Trophoblast cell (in vitro differentiated cells and primary cell): Measurements from ENCODE around the gene PRKAR1B.

Experiments used
- DNase-seq, 2 donors: peaks; one replicate each; pipeline ENCODE4 v3.0.0-alpha.2; 2016
- H2AFZ ChIP-seq: 2 replicates; pipeline ENCODE4 v1.6.1; 2013; ENCODE audit warnings: low read length, moderate library complexity, mild to moderate bottlenecking; ENCODE audit not compliant: insufficient read depth, poor library complexity
- H2AK5ac ChIP-seq: 2 replicates; pipeline ENCODE4 v1.6.1; 2013; ENCODE audit warnings: mild to moderate bottlenecking, low read length
- H2BK120ac ChIP-seq: 2 replicates; pipeline ENCODE4 v1.6.1; 2013; ENCODE audit warnings: low read length, mild to moderate bottlenecking, moderate library complexity; ENCODE audit not compliant: insufficient read depth, poor library complexity
- H2BK12ac ChIP-seq: 2 replicates; pipeline ENCODE4 v1.6.1; 2013; ENCODE audit warnings: mild to moderate bottlenecking, low read length, moderate library complexity
- H2BK5ac ChIP-seq: 2 replicates; pipeline ENCODE4 v1.6.1; 2013; ENCODE audit warnings: low read length, low read depth, moderate library complexity, mild to moderate bottlenecking; ENCODE audit not compliant: poor library complexity
- H3K14ac ChIP-seq: 2 replicates; pipeline ENCODE4 v1.6.1; 2013; ENCODE audit warnings: mild to moderate bottlenecking, low read length
- H3K18ac ChIP-seq: 2 replicates; pipeline ENCODE4 v1.6.1; 2013; ENCODE audit warnings: mild to moderate bottlenecking, low read length
- H3K23ac ChIP-seq: 2 replicates; pipeline ENCODE4 v1.6.1; 2013; ENCODE audit warnings: low read length
- H3K27ac ChIP-seq: 2 replicates; pipeline ENCODE4 v1.5.1; 2013; ENCODE audit warnings: low read depth, mild to moderate bottlenecking, inconsistent platforms, low read length, moderate library complexity
- H3K27me3 ChIP-seq: 2 replicates; pipeline ENCODE4 v1.6.1; 2013; ENCODE audit warnings: inconsistent platforms, mild to moderate bottlenecking, low read length, moderate library complexity; ENCODE audit not compliant: insufficient read depth
- H3K36me3 ChIP-seq, 2 experiments: 1 replicate in 1 of 2; 2 replicates in 1 of 2; pipeline ENCODE4 v1.6.1; 2013; ENCODE audit warnings: low read length in 2 of 2, mild to moderate bottlenecking in 2 of 2, moderate library complexity in 1 of 2; ENCODE audit not compliant: insufficient read depth in 2 of 2, control insufficient read depth in 1 of 2
- H3K4ac ChIP-seq: 2 replicates; pipeline ENCODE4 v1.6.1; 2013; ENCODE audit warnings: low read depth, mild to moderate bottlenecking, low read length, moderate library complexity
- H3K4me1 ChIP-seq, 2 experiments: 1 replicate in 1 of 2; 2 replicates in 1 of 2; pipeline ENCODE4 v1.6.1; 2013; ENCODE audit warnings: low read length in 2 of 2, mild to moderate bottlenecking in 2 of 2, moderate library complexity in 1 of 2; ENCODE audit not compliant: insufficient read depth in 2 of 2, control insufficient read depth in 1 of 2
- H3K4me2 ChIP-seq: 2 replicates; pipeline ENCODE4 v1.6.1; 2013; ENCODE audit warnings: inconsistent platforms, mild to moderate bottlenecking, low read length, moderate library complexity
- H3K4me3 ChIP-seq: 2 replicates; pipeline ENCODE4 v1.5.1; 2013; ENCODE audit warnings: mild to moderate bottlenecking, low read depth, low read length, inconsistent platforms
- H3K79me1 ChIP-seq: one replicate; pipeline ENCODE4 v1.6.1; 2013; ENCODE audit warnings: low read length
- H3K79me2 ChIP-seq: 2 replicates; pipeline ENCODE4 v1.6.1; 2013; ENCODE audit warnings: low read length, mild to moderate bottlenecking; ENCODE audit not compliant: control insufficient read depth, insufficient read depth, poor library complexity
- H3K9ac ChIP-seq: 2 replicates; pipeline ENCODE4 v1.6.1; 2013; ENCODE audit warnings: mild to moderate bottlenecking, low read length
- H3K9me3 ChIP-seq: 2 replicates; pipeline ENCODE4 v1.6.1; 2013; ENCODE audit warnings: low read depth, mild to moderate bottlenecking, control low read depth, inconsistent platforms, low read length; ENCODE audit not compliant: insufficient read depth
- H4K12ac ChIP-seq: 2 replicates; pipeline ENCODE4 v1.6.1; 2013; ENCODE audit warnings: low read depth, mild to moderate bottlenecking, low read length, moderate library complexity
- H4K8ac ChIP-seq: 2 replicates; pipeline ENCODE4 v1.6.1; 2013; ENCODE audit warnings: low read depth, mild to moderate bottlenecking, low read length, moderate library complexity
- H4K91ac ChIP-seq: one replicate; pipeline ENCODE4 v1.6.1; 2013; ENCODE audit warnings: low read depth, mild to moderate bottlenecking, low read length, moderate library complexity
- WGBS: extraction: QIAGEN DNeasy Blood & Tissue Kit; methylation state at CpG from one replicate; pipeline ENCODE4 v1.1.7; 2013; ENCODE audit warnings: missing lambda C conversion rate; ENCODE audit not compliant: insufficient read length, insufficient coverage; ENCODE audit errors: extremely low coverage; 5-methylcytosine and 5-hydroxymethylcytosine counted together

Gene PRKAR1B

GRCh38 chr7:731440-732085 is 4.5 kb upstream of the PRKAR1B start:
- Histone ChIP-seq H3K27me3 (no peaks in the 10 kb centered on the region), H3K36me3 (peaks cover 25 to 27% of the 10 kb centered on the region in 2 experiments), H2AFZ (no peak overlapping the region), H3K18ac (no peak overlapping the region), H4K91ac (no peak overlapping the region), H3K27ac (no peak overlapping the region), H2BK5ac (no peak overlapping the region), H3K9ac (no peak overlapping the region), H3K4me2 (no peak overlapping the region), H3K23ac (no peak overlapping the region), H4K12ac (no peak overlapping the region), H3K4me1 (peaks cover 0 to 7% of the 10 kb centered on the region in 2 experiments), H2BK12ac (no peak overlapping the region), H2BK120ac (no peak overlapping the region), H2AK5ac (no peak overlapping the region), H4K8ac (no peak overlapping the region), H3K4me3 (no peak overlapping the region), H3K14ac (no peak overlapping the region), H3K9me3 (peaks cover 7% of the 10 kb centered on the region), H3K4ac (no peak overlapping the region), H3K79me1 (no peaks in the 10 kb centered on the region), H3K79me2 (peaks cover 4% of the 10 kb centered on the region)
- no CpG with 5 or more reads among the region's 17 CpGs for WGBS
- DNase-seq, result no peak

DNA sequence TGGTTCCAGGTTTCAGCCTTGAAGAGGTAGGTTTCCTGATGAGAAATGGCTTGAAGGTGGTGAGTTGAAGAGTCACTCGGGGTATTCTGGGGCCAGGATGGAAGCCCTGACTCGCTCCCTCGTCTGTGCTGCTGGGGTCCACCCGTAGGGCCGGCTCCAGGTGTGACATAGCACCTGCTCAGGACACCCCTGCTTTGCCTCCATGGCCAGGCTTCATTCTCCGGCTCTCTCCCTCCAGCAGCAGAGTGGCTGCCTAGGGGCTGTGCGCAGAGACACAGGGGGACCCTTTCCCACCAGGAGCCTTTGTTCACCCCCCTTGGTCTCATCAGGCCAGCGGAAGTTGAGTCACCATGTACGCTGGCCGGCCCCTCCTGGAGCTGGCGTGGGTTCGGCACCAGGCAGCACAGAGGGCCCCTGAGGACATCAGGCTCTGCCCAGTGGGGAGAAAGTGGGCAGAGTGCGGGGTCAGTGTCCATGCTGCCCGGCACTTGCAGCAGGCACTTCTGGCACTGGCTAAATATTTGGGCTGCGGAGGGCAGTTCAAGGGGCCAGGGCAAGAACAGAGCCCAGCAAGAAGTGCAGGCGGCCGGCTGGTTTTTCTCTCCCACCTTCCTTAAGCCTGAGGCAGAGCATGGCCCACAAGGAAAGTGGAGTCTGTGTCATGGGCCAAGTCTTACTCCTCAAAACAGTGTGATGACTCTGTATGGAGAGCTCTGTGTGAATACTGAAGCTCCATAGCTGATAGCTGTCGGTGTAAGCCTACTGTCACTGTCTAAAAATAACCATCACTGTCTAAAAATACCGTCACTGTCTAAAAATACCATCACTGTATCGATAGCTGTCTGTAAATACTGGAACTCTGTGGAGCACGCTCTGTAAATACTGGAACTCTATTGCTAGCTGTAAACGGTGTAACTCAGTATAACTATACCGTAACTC is 3.7 kb upstream of the PRKAR1B start:
- peaks cover 2% of the 10 kb centered on the region for H3K79me1 ChIP-seq
- peaks cover 8% of the 10 kb centered on the region for H3K9me3 ChIP-seq
- H2BK120ac ChIP-seq, result no peak overlapping the region
- no peak overlapping the region for H4K91ac ChIP-seq
- no peak overlapping the region for H2BK12ac ChIP-seq
- H4K12ac ChIP-seq, result no peak overlapping the region
- peaks cover 4% of the 10 kb centered on the region for H3K79me2 ChIP-seq
- no peak overlapping the region for H3K18ac ChIP-seq
- no peak overlapping the region for H3K4me3 ChIP-seq
- no peak overlapping the region for H3K4me2 ChIP-seq
- peaks cover 3 to 12% of the 10 kb centered on the region in 2 experiments for H3K4me1 ChIP-seq
- WGBS, result no CpG with 5 or more reads among the region's 23 CpGs
- no peaks in the 10 kb centered on the region for H3K27me3 ChIP-seq
- H4K8ac ChIP-seq, result no peak overlapping the region
- H2AFZ ChIP-seq, result no peak overlapping the region
- no peak overlapping the region for H2AK5ac ChIP-seq
- peaks cover 25 to 27% of the 10 kb centered on the region in 2 experiments for H3K36me3 ChIP-seq
- H3K23ac ChIP-seq, result no peak overlapping the region
- H3K4ac ChIP-seq, result no peak overlapping the region
- H3K14ac ChIP-seq, result no peak overlapping the region
- H3K9ac ChIP-seq, result no peak overlapping the region
- no peak overlapping the region for H2BK5ac ChIP-seq
- DNase-seq, result no peak
- no peak overlapping the region for H3K27ac ChIP-seq

GRCh38 chr7:729140-730000 is 2.3 kb upstream of the PRKAR1B start:
- no peak overlapping the region for H4K8ac ChIP-seq
- H3K4ac ChIP-seq, result no peak overlapping the region
- no peak overlapping the region for H3K18ac ChIP-seq
- no peak overlapping the region for H4K91ac ChIP-seq
- H2BK120ac ChIP-seq, result no peak overlapping the region
- WGBS, result no CpG with 5 or more reads among the region's 29 CpGs
- no peak for DNase-seq
- H3K9ac ChIP-seq, result no peak overlapping the region
- H4K12ac ChIP-seq, result peak overlapping the region; percentile 20
- H3K4me2 ChIP-seq, result no peak overlapping the region
- no peak overlapping the region for H3K23ac ChIP-seq
- H3K14ac ChIP-seq, result no peak overlapping the region
- H3K36me3 ChIP-seq, result peaks cover 21% of the 10 kb centered on the region in 2 experiments
- H2AK5ac ChIP-seq, result no peak overlapping the region
- peaks cover 2% of the 10 kb centered on the region for H3K9me3 ChIP-seq
- no peak overlapping the region for H3K4me3 ChIP-seq
- H2BK5ac ChIP-seq, result no peak overlapping the region
- peaks cover 3 to 12% of the 10 kb centered on the region in 2 experiments for H3K4me1 ChIP-seq
- H2AFZ ChIP-seq, result no peak overlapping the region
- H3K27ac ChIP-seq, result no peak overlapping the region
- peaks cover 4% of the 10 kb centered on the region for H3K79me2 ChIP-seq
- peaks cover 2% of the 10 kb centered on the region for H3K79me1 ChIP-seq
- H3K27me3 ChIP-seq, result no peaks in the 10 kb centered on the region
- no peak overlapping the region for H2BK12ac ChIP-seq

DNA sequence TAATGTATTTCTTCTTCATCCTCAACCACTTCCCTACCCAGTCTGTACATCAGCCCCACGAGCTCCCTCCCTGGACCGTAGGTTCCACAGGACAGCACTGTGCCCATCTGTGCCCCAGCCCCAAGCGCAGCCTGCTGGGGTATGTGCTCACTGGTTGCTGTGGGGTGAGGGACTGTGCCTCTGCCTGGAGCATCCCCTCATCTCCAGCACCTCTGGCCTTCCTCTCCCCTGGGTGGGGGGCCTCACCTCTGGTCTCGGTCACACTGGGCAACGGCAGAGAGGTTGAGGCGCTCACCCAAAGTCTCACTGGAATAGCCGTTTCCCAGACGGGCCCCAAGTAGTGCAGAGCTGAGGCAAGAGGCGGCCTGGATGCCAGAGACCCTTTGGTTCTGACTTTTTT is 1.5 kb upstream of the PRKAR1B start:
- Histone ChIP-seq H3K27ac (no peak overlapping the region), H3K18ac (no peak overlapping the region), H2BK5ac (no peak overlapping the region), H4K91ac (no peak overlapping the region), H3K4me1 (peaks cover 3 to 12% of the 10 kb centered on the region in 2 experiments), H2BK120ac (no peak overlapping the region), H3K36me3 (peaks cover 21% of the 10 kb centered on the region in 2 experiments), H3K14ac (no peak overlapping the region), H3K27me3 (no peaks in the 10 kb centered on the region), H4K8ac (no peak overlapping the region), H3K79me2 (peaks cover 4% of the 10 kb centered on the region), H3K4me2 (no peak overlapping the region), H3K4ac (no peak overlapping the region), H2AK5ac (no peak overlapping the region), H2BK12ac (no peak overlapping the region), H3K4me3 (peak overlapping the region; percentile 20), H4K12ac (no peak overlapping the region), H2AFZ (no peak overlapping the region), H3K9me3 (peaks cover 4% of the 10 kb centered on the region), H3K9ac (no peak overlapping the region), H3K23ac (no peak overlapping the region), H3K79me1 (peaks cover 2% of the 10 kb centered on the region)
- no peak for DNase-seq
- WGBS, result no CpG with 5 or more reads among the region's 9 CpGs
